ENCODE results near the gene TOR1B. TPM values are rescaled to one million over a fixed set of nuclear protein-coding genes. Genes with fewer than 3 reads are reported as not detected.

The TOR1B gene
- total RNA-seq, 4 donors from 2014 or later: 17.5 to 55.4 (median 33.8) TPM

DNA sequence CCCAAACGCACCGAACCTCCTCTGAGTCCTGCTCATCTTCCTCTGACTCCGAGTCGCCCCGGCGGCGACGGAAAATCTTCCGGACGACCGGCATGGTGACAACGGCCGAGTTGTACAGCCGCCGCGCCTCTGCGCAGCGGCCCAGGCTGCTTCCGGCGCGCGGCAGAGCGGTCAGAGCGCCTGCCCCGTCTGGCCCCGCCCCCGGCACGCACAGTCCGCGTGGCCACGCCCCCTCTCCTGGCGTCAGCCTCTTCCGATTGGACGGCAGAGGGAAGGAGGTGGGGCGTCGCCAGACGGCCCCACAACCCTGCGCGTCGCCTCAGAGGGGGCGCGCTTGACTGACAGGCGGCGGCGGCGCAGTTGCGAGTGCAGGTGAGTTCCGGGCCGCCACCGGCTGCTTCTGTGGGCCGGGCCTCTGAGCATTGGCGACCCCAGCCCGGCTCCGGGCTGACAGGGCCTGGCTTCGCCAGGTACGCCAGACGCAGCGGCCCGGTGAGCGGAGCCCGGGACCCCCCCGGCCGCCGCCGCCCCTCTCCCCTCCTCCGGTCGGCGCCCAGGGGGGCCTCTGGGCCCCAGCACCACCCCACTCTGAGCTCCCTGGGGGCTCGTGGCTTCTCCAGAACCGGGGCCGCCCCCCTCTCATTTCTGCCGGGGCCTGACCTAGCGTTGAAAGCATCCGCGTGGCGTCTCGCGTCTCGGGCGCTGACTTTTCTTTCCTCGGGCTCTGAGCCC is 32.3 kb downstream of the TOR1B start, which contains the start of the genes C9orf78 and USP20:
TSS of gene C9orf78 (minus strand) at position 148 of the 732 bp plus-strand sequence. CDS start at position 94, 54 bp downstream.
TSS of gene USP20 (plus strand) at position 331 of the 732 bp plus-strand sequence. CDS start 17,098 bp downstream, outside the sequence.
- Histone ChIP-seq H3K27ac (peak within 1 kb of the TSS; percentile 87 to 97 (median 94)), H3K4me1 (peaks cover 0 to 64% (median 21%) of the 10 kb centered on the region in 3 donors), H3K9me3 (no peaks in the 10 kb centered on the region), H3K27me3 (no peaks in the 10 kb centered on the region), H3K4me3 (peak within 1 kb of the TSS; percentile 82 to 99), H3K36me3 (peaks cover 0 to 45% of the 10 kb centered on the region in 2 donors)
- ATAC-seq: peak; percentile 99
- WGBS, 2 donors (ENCODE audit: low coverage in 1 of 2): no CpG with 5 or more reads among the region's 81 CpGs
- TF ChIP-seq POLR2AphosphoS5 (IDR thresholded peaks at IDR 0.05) (peak; percentile 98), EP300 (IDR thresholded peaks at IDR 0.05) (no peak), POLR2A (IDR thresholded peaks at IDR 0.05) (peak; percentile 96 to 98), CTCF (IDR thresholded peaks at IDR 0.05) (peak in 1 of 4 experiments; percentile 9)

- no peaks in the 10 kb centered on the region for H3K27me3 ChIP-seq
- H3K36me3 ChIP-seq: peaks cover 0 to 40% of the 10 kb centered on the region in 2 donors
- 0 to 1% methylated on average over 1 to 14 of the region's 19 CpGs for WGBS, 2 donors (ENCODE audit: low coverage in 1 of 2)
- ATAC-seq: no peak
- H3K4me3 ChIP-seq: peak overlapping the region; percentile 82 to 99
- no peaks in the 10 kb centered on the region for H3K9me3 ChIP-seq
- peak overlapping the region; percentile 87 to 97 (median 94) for H3K27ac ChIP-seq
- peaks cover 0 to 64% (median 21%) of the 10 kb centered on the region in 3 donors for H3K4me1 ChIP-seq
- TF ChIP-seq CTCF (IDR thresholded peaks at IDR 0.05): no peak
- no peak for TF ChIP-seq EP300 (IDR thresholded peaks at IDR 0.05)
- TF ChIP-seq POLR2A (IDR thresholded peaks at IDR 0.05): no peak
- no peak for TF ChIP-seq POLR2AphosphoS5 (IDR thresholded peaks at IDR 0.05)
Measured at GRCh38 chr9:129835860-129836223, 32.9 kb downstream of the TOR1B start.

GRCh38 chr9:129836311-129837007 is 33.5 kb downstream of the TOR1B start:
- Histone ChIP-seq H3K4me3 (peak overlapping the region; percentile 82 to 99), H3K27me3 (no peaks in the 10 kb centered on the region), H3K9me3 (no peaks in the 10 kb centered on the region), H3K4me1 (peaks cover 0 to 64% (median 21%) of the 10 kb centered on the region in 3 donors), H3K27ac (peak overlapping the region in 3 of 4 donors; percentile 91 to 97 (median 96)), H3K36me3 (peaks cover 0 to 36% of the 10 kb centered on the region in 2 donors)
- TF ChIP-seq POLR2A (IDR thresholded peaks at IDR 0.05) (no peak), EP300 (IDR thresholded peaks at IDR 0.05) (no peak), POLR2AphosphoS5 (IDR thresholded peaks at IDR 0.05) (no peak), CTCF (IDR thresholded peaks at IDR 0.05) (no peak)
- ATAC-seq: no peak
- 8 to 39% methylated on average over 4 to 10 of the region's 16 CpGs for WGBS, 2 donors (ENCODE audit: low coverage in 1 of 2)

- Histone ChIP-seq H3K4me3 (no peak overlapping the region), H3K4me1 (peaks cover 0 to 55% (median 17%) of the 10 kb centered on the region in 3 donors), H3K27ac (no peak overlapping the region), H3K9me3 (no peaks in the 10 kb centered on the region), H3K36me3 (peaks cover 0 to 31% of the 10 kb centered on the region in 2 donors), H3K27me3 (no peaks in the 10 kb centered on the region)
- 71 to 74% methylated on average over 8 to 9 of the region's 12 CpGs for WGBS, 2 donors (ENCODE audit: low coverage in 1 of 2)
- TF ChIP-seq POLR2A (IDR thresholded peaks at IDR 0.05): no peak
- no peak for ATAC-seq
Measured at GRCh38 chr9:129838707-129839259, 35.8 kb downstream of the TOR1B start.

Measured in gastroesophageal sphincter (tissue), 4 donors.